ENCODE data around the gene SMYD3.

DNA sequence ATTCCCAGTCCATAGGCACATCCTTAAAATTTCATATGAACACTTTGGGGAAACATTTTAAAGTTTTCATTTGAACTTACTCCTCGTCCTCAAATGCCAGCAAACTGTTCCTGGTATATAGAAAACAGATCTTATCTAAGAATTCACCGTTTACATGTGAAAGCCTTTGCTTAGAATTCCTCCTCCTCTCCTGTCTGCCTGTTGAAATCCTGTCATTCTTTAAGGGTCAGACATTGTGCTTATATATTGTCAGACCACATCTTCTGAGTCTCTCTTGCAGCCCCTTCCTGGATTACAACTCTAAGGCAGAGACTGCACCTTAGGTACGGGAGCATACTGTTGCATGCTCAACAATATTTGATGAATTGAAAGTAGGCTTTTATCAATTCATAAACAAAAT is 239.7 kb downstream of the SMYD3 start:
- no peak for TF ChIP-seq POLR2A (IDR thresholded peaks at IDR 0.05)
- no peak for TF ChIP-seq EP300 (IDR thresholded peaks at IDR 0.05)
- TF ChIP-seq, protein P1, sequence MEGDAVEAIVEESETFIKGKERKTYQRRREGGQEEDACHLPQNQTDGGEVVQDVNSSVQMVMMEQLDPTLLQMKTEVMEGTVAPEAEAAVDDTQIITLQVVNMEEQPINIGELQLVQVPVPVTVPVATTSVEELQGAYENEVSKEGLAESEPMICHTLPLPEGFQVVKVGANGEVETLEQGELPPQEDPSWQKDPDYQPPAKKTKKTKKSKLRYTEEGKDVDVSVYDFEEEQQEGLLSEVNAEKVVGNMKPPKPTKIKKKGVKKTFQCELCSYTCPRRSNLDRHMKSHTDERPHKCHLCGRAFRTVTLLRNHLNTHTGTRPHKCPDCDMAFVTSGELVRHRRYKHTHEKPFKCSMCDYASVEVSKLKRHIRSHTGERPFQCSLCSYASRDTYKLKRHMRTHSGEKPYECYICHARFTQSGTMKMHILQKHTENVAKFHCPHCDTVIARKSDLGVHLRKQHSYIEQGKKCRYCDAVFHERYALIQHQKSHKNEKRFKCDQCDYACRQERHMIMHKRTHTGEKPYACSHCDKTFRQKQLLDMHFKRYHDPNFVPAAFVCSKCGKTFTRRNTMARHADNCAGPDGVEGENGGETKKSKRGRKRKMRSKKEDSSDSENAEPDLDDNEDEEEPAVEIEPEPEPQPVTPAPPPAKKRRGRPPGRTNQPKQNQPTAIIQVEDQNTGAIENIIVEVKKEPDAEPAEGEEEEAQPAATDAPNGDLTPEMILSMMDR (IDR thresholded peaks at IDR 0.05) = no peak
